ENCODE measurements around the gene ABCA7.

ABCA7 gene

DNA sequence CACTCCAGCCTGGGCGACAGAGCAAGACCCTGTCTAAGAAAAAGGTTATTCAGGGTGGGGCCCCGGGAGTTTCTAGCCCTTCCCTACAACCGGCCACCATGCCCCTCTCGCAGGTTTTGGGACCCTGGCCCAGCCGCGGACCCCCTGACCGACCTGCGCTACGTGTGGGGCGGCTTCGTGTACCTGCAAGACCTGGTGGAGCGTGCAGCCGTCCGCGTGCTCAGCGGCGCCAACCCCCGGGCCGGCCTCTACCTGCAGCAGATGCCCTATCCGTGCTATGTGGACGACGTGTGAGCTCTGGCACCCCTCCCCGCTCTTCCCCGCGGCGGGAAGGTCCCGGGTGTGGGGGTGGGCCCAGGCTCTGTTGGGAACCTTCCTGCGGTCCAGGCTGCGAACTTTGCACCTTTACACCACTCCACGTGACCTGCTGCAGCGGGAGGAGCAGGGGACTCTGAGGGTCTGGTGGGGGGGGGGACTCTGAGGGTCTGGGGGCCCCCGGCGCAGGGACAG is 6.3 kb downstream of the ABCA7 start:
- Histone ChIP-seq H3K36me3 (ENCODE audit: insufficient read depth) (no peaks in the 10 kb centered on the region), H3K4me2 (no peak overlapping the region), H3K4me1 (ENCODE audit: low read depth, poor library complexity, severe bottlenecking) (no peaks in the 10 kb centered on the region), H4K20me1 (ENCODE audit: insufficient read depth) (no peaks in the 10 kb centered on the region), H3K27ac (no peak overlapping the region), H3K9ac (no peak overlapping the region), H3K27me3 (ENCODE audit: insufficient read depth, low read depth) (no peaks in the 10 kb centered on the region), H2AFZ (ENCODE audit: low read depth) (no peak overlapping the region), H3K79me2 (ENCODE audit: insufficient read depth, low read depth) (no peaks in the 10 kb centered on the region), H3K4me3 (IDR thresholded peaks at IDR 0.05; ENCODE audit: insufficient read depth, low read depth, low read length) (no peak overlapping the region)
- TF ChIP-seq, protein P1, sequence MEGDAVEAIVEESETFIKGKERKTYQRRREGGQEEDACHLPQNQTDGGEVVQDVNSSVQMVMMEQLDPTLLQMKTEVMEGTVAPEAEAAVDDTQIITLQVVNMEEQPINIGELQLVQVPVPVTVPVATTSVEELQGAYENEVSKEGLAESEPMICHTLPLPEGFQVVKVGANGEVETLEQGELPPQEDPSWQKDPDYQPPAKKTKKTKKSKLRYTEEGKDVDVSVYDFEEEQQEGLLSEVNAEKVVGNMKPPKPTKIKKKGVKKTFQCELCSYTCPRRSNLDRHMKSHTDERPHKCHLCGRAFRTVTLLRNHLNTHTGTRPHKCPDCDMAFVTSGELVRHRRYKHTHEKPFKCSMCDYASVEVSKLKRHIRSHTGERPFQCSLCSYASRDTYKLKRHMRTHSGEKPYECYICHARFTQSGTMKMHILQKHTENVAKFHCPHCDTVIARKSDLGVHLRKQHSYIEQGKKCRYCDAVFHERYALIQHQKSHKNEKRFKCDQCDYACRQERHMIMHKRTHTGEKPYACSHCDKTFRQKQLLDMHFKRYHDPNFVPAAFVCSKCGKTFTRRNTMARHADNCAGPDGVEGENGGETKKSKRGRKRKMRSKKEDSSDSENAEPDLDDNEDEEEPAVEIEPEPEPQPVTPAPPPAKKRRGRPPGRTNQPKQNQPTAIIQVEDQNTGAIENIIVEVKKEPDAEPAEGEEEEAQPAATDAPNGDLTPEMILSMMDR (conservative IDR thresholded peaks at IDR 0.05; ENCODE audit: low read depth, low read length): no peak

DNA sequence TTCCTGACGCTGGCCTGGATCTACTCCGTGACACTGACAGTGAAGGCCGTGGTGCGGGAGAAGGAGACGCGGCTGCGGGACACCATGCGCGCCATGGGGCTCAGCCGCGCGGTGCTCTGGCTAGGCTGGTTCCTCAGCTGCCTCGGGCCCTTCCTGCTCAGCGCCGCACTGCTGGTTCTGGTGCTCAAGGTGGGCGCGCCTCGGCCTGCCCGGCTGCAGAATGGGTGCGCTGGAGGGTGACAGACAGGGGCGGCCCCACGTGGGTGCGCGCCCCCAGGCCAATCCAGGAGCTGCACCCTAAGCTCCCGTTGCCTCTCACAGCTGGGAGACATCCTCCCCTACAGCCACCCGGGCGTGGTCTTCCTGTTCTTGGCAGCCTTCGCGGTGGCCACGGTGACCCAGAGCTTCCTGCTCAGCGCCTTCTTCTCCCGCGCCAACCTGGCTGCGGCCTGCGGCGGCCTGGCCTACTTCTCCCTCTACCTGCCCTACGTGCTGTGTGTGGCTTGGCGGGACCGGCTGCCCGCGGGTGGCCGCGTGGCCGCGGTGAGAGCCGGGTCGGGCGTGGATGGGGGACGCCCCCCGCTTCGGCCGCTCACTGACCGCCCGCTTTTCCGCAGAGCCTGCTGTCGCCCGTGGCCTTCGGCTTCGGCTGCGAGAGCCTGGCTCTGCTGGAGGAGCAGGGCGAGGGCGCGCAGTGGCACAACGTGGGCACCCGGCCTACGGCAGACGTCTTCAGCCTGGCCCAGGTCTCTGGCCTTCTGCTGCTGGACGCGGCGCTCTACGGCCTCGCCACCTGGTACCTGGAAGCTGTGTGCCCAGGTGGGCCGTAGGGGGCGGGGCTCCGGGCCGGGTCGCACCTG is 7.2 kb downstream of the ABCA7 start:
- TF ChIP-seq, protein P1 (conservative IDR thresholded peaks at IDR 0.05; ENCODE audit: low read depth, low read length): no peak
- Histone ChIP-seq H3K36me3 (ENCODE audit: insufficient read depth) (no peaks in the 10 kb centered on the region), H3K79me2 (ENCODE audit: insufficient read depth, low read depth) (no peaks in the 10 kb centered on the region), H2AFZ (ENCODE audit: low read depth) (no peak overlapping the region), H3K9ac (no peak overlapping the region), H3K27me3 (ENCODE audit: insufficient read depth, low read depth) (no peaks in the 10 kb centered on the region), H3K4me3 (IDR thresholded peaks at IDR 0.05; ENCODE audit: insufficient read depth, low read depth, low read length) (no peak overlapping the region), H3K27ac (no peak overlapping the region), H4K20me1 (ENCODE audit: insufficient read depth) (no peaks in the 10 kb centered on the region), H3K4me1 (ENCODE audit: low read depth, poor library complexity, severe bottlenecking) (no peaks in the 10 kb centered on the region), H3K4me2 (no peak overlapping the region)

DNA sequence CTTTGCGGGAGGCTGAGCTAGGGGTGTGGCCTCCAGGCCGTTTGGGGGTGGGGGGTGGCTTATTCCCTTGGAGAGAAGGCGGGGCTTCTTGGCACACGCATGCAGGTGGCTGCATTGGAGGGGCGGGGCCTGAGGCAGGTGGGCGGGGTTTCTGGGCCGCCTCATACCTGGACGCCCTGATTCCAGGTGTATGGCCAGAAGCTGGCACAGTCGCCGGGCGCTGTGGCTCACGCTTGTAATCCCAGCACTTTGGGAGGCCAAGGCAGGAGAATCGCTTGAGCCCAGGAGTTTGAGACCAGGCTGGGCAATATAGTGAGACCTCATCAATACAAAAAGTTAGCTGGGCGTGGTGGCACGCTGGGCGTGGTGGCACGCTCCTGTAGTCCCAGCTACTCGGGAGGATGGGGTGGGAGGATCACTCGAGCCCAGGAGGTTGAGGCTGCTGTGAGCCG is 7.8 kb downstream of the ABCA7 start:
- no peaks in the 10 kb centered on the region for H3K4me1 ChIP-seq (ENCODE audit: low read depth, poor library complexity, severe bottlenecking)
- H4K20me1 ChIP-seq (ENCODE audit: insufficient read depth): no peaks in the 10 kb centered on the region
- TF ChIP-seq, protein P1 (conservative IDR thresholded peaks at IDR 0.05; ENCODE audit: low read depth, low read length): no peak
- H2AFZ ChIP-seq (ENCODE audit: low read depth): no peak overlapping the region
- H3K9ac ChIP-seq: no peak overlapping the region
- no peaks in the 10 kb centered on the region for H3K79me2 ChIP-seq (ENCODE audit: insufficient read depth, low read depth)
- no peak overlapping the region for H3K4me3 ChIP-seq (IDR thresholded peaks at IDR 0.05; ENCODE audit: insufficient read depth, low read depth, low read length)
- H3K4me2 ChIP-seq: no peak overlapping the region
- no peak overlapping the region for H3K27ac ChIP-seq
- H3K27me3 ChIP-seq (ENCODE audit: insufficient read depth, low read depth): no peaks in the 10 kb centered on the region
- no peaks in the 10 kb centered on the region for H3K36me3 ChIP-seq (ENCODE audit: insufficient read depth)

DNA sequence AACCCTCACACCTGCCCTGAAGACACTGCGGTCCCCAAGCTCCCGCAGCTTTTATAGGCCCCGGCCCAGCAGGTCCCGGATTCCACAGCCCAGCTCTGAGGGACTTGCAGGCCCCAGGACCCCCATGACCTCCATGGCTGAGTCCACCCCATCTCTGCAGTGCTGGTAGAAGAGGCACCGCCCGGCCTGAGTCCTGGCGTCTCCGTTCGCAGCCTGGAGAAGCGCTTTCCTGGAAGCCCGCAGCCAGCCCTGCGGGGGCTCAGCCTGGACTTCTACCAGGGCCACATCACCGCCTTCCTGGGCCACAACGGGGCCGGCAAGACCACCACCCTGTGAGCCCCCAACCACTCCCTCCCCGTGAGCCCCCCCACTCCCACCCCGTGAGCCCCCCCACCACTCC is 9.2 kb downstream of the ABCA7 start:
- Histone ChIP-seq H2AFZ (ENCODE audit: low read depth) (no peak overlapping the region), H3K4me1 (ENCODE audit: low read depth, poor library complexity, severe bottlenecking) (no peaks in the 10 kb centered on the region), H3K27ac (no peak overlapping the region), H3K79me2 (ENCODE audit: insufficient read depth, low read depth) (no peaks in the 10 kb centered on the region), H3K4me3 (IDR thresholded peaks at IDR 0.05; ENCODE audit: insufficient read depth, low read depth, low read length) (no peak overlapping the region), H3K4me2 (no peak overlapping the region), H3K27me3 (ENCODE audit: insufficient read depth, low read depth) (no peaks in the 10 kb centered on the region), H3K9ac (no peak overlapping the region), H3K36me3 (ENCODE audit: insufficient read depth) (no peaks in the 10 kb centered on the region), H4K20me1 (ENCODE audit: insufficient read depth) (no peaks in the 10 kb centered on the region)
- TF ChIP-seq, protein P1 (conservative IDR thresholded peaks at IDR 0.05; ENCODE audit: low read depth, low read length): no peak

All from KMS-11 (cell line).